Measurements from ENCODE around the gene SSC5D. TPM values are rescaled to one million over a fixed set of nuclear protein-coding genes. Genes with fewer than 3 reads are reported as not detected.

Gene SSC5D
- total RNA-seq, 4 donors from 2014 or later: 2.1 to 16.7 (median 9.1) TPM

DNA sequence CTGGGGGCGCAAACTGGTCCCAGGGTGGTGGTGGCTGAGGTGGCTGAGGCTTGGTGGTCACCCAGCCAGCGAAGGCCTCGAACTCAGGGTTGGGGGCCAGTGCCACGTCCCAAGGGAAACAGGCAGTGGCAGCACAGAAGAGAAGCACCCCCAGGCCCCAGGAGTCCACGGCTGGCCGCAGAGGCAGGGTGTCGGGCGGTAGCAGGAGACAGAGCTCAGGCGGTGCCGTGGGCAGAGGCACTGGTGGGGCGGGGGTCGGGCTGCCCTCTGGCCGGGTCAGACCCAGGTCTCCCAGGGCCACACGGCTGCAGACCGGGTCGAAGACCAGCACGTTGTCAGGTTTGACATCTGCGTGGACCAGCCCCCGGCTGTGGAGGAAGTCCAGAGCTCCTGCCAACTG, 52.9 kb downstream of the SSC5D start:
- TF ChIP-seq, protein P1, sequence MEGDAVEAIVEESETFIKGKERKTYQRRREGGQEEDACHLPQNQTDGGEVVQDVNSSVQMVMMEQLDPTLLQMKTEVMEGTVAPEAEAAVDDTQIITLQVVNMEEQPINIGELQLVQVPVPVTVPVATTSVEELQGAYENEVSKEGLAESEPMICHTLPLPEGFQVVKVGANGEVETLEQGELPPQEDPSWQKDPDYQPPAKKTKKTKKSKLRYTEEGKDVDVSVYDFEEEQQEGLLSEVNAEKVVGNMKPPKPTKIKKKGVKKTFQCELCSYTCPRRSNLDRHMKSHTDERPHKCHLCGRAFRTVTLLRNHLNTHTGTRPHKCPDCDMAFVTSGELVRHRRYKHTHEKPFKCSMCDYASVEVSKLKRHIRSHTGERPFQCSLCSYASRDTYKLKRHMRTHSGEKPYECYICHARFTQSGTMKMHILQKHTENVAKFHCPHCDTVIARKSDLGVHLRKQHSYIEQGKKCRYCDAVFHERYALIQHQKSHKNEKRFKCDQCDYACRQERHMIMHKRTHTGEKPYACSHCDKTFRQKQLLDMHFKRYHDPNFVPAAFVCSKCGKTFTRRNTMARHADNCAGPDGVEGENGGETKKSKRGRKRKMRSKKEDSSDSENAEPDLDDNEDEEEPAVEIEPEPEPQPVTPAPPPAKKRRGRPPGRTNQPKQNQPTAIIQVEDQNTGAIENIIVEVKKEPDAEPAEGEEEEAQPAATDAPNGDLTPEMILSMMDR (IDR thresholded peaks at IDR 0.05; ENCODE audit: low read depth): no peak

DNA sequence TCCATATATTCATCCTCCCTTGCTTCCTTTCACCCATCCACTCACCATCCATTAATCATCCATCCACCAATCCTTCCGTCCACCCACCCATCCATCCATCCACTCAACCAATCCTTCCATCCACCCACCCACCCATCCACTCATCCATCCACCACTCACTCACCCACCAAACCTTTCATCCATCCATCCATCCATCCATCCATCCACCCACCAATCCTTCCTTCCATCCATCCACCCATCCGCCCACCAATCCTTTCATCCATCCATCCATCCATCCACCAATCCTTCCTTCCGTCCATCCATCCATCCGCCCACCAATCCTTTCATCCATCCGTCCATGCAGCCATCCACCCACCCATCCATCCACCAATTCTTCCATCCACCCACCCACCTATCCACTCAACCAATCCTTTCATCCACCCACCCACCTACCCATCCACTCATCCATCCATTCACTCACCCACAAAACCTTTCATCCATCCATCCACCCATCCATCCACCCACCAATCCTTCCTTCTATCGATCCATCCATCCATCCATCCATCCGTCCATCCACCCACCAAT, 54.1 kb downstream of the SSC5D start:
- TF ChIP-seq, protein P1 (IDR thresholded peaks at IDR 0.05; ENCODE audit: low read depth): no peak

DNA sequence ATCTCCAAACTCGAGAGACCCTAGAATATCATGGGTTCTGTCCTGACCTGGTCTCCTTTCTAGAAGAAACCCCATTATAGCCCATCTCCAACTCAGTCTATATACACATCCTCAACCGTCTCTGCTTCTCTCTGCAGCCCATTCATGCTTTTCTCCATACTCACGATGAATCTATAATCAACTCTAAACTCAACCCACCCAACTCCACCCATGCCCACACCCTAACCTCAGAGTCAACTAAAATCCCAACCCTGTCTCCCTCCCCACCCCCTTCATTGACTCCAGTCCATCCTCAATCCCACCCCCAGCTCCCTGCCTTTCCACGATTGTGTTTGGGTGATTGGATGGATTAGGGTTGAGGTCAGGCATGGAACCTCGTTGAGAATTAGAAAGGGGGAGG, 55.3 kb downstream of the SSC5D start:
- TF ChIP-seq, protein P1 (IDR thresholded peaks at IDR 0.05; ENCODE audit: low read depth): no peak

DNA sequence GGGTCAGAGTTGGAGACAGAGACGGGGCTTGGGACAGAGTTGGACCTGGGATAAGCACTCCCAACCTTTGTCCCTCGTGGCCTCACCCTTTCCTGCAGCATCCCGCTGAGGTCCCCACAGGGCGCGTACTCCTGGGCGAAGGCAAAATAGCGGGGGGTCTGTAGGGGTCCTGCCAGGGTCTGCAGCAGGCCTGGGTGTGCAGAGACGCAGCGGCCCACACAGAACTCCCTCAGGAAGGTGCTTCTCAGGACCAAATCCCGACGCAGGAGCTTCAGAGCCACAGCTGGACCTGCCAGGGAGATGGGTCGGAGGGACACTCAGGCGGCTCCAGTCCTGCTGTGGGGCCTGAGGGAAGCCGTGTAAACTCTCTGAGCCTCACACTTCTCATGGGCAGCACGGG, 55.8 kb downstream of the SSC5D start:
- TF ChIP-seq, protein P1 (IDR thresholded peaks at IDR 0.05; ENCODE audit: low read depth): no peak

DNA sequence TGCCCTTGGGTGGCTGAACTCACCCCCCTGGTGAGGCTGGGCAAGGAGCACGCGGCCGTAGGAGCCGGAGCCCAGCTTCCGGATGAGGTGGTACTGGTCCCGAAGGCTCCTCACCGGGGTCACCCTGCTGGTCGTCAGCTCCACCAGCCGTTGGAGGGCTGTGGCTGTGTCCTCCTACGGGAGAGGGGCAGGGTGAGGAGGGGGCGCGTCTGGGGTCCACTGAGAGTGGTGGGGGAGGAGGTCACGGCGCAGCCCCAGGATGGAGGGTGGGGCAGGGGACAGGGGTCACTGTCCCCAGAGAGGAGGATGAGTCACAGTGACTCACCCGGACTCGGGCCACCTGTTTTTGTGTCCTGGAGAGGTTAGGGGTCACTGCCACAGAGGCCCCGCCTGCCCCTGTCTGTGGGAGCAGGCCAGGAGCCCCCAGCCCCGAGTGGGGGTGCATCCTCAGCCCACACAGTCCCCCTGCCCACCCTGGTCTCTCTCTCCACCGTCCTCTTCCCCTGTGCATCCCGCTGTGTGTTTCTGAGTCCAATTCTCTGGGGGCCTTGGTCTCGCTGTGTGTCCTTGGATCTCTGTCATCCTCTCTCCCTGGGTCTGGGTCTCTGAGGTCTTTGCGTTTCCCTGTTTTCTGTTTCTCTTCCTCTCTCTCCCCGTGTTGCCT, 56.7 kb downstream of the SSC5D start:
- TF ChIP-seq, protein P1 (IDR thresholded peaks at IDR 0.05; ENCODE audit: low read depth): no peak

DNA sequence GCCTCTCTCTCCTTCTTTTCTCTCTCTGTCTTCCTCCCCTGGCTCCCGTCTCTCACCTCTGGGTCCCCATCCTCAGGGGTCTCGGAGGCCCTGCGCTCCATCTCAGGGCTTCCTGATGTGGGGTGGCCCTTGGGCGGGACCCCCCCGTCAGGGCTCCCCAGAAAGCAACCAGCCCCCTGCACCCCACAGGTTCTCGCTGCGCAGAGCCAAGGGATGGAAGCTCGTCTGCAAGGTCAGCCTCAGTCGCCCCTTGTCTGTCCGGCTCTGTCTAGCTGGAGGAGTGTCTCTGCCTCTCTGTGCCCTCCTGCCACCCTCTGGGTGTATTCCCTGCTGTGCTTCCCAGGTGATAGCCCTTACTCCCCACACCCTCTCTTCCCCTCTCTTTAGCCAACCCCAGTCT, 57.2 kb downstream of the SSC5D start, which contains the start of gene SBK3:
Gene SBK3, minus strand, starts transcription at position 101 of the 400 bp plus-strand sequence. Its CDS starts 0 bp downstream, at position 101.
- TF ChIP-seq, protein P1 (IDR thresholded peaks at IDR 0.05; ENCODE audit: low read depth): no peak

DNA sequence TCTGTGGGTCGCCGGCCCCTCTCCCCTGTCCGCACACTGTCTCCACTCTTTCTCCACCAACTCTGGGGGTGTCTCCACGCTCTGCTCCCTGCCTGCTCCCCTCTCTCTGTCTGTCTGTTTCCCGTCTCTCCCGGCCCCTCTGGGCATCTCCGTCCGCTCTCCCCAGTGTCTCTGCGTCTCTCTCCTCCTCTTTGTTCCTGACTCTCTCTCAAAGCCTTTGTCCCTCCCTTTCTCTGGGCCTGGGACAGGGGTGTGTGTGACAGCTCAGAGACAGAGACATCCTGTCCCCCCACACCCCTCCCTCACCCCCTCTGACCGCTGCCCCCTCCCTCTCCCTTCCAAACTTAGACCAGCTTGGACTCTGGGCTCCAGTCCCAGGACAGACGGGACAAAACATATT, 57.8 kb downstream of the SSC5D start:
- TF ChIP-seq, protein P1 (IDR thresholded peaks at IDR 0.05; ENCODE audit: low read depth): no peak
